Measurements from ENCODE around the gene PHYH. TPM values are rescaled to one million over a fixed set of nuclear protein-coding genes. Genes with fewer than 3 reads are reported as not detected.

PHYH gene
- total RNA-seq, 1 donor from 2014 or later = 8.3 TPM

DNA sequence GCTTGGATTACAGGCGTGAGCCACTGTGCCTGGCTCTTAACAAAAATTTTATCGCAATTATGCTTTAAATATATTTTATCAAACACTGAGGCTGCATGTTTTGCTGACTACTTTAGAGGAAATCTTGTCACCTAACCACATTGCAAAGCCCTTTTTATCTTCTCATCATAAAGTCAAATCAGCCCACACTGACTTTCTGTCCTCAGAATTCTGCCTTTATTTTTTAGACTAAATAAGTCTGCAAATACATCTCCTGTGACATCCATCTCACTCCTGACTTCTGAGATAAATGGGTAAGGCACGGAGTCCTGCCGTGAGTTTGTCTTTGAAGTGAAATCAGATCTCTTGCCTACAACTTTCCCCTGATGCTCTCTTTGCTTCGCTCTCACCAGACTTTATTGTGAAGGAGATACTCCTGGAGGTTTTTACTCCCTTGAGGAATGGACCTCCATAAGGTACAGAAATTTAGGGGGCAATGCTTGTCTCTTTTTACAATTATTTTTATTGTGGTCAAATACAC, 42.2 kb downstream of the PHYH start:
- DNase-seq (ENCODE audit: low read depth) = no peak
- no peak overlapping the region for H3K9ac ChIP-seq (ENCODE audit: low read length)
- no peak overlapping the region for H3K27ac ChIP-seq (ENCODE audit: low read depth, low read length)
- H3K4me1 Mint-ChIP-seq (ENCODE audit: low read depth, unreplicated experiment) = no peaks in the 10 kb centered on the region
- H3K36me3 ChIP-seq (ENCODE audit: insufficient read depth, low read length) = no peaks in the 10 kb centered on the region
- no peak overlapping the region for H3K27ac Mint-ChIP-seq (ENCODE audit: unreplicated experiment)
- H3K9me3 ChIP-seq (ENCODE audit: insufficient read depth, low read depth, low read length) = no peaks in the 10 kb centered on the region
- H3K9me3 Mint-ChIP-seq (ENCODE audit: unreplicated experiment) = peaks cover 10% of the 10 kb centered on the region
- peaks cover 7% of the 10 kb centered on the region for H3K27me3 ChIP-seq (ENCODE audit: insufficient read depth, low read length)
- no peak overlapping the region for H3K4me2 ChIP-seq (ENCODE audit: low read length)
- H3K79me2 ChIP-seq (ENCODE audit: insufficient read depth, low read length) = no peaks in the 10 kb centered on the region
- H2AFZ ChIP-seq (ENCODE audit: low read depth, low read length) = no peak overlapping the region
- H4K20me1 ChIP-seq (ENCODE audit: insufficient read depth, low read length) = no peaks in the 10 kb centered on the region
- H3K36me3 Mint-ChIP-seq (ENCODE audit: low read depth, unreplicated experiment) = no peaks in the 10 kb centered on the region
- no peak overlapping the region for H3K4me3 ChIP-seq (ENCODE audit: insufficient read depth, low read depth, low read length)
- H3K4me3 Mint-ChIP-seq (ENCODE audit: unreplicated experiment) = no peak overlapping the region
- no peak for FAIRE-seq
- TF ChIP-seq EZH2 (IDR thresholded peaks at IDR 0.05; ENCODE audit: insufficient read depth, low read length) (no peak), CTCF (IDR thresholded peaks at IDR 0.05; ENCODE audit: insufficient read depth, low read depth, low read length) (no peak)
- no peaks in the 10 kb centered on the region for H3K4me1 ChIP-seq (ENCODE audit: insufficient read depth, low read length)
- peaks cover 3% of the 10 kb centered on the region for H3K27me3 Mint-ChIP-seq (ENCODE audit: low read depth, unreplicated experiment)

GRCh38 chr10:13256627-13257026, 43.2 kb downstream of the PHYH start:
- peaks cover 7% of the 10 kb centered on the region for H3K27me3 ChIP-seq (ENCODE audit: insufficient read depth, low read length)
- H3K36me3 ChIP-seq (ENCODE audit: insufficient read depth, low read length) = no peaks in the 10 kb centered on the region
- no peak for TF ChIP-seq EZH2 (IDR thresholded peaks at IDR 0.05; ENCODE audit: insufficient read depth, low read length)
- TF ChIP-seq CTCF (IDR thresholded peaks at IDR 0.05; ENCODE audit: insufficient read depth, low read depth, low read length) = no peak
- no peaks in the 10 kb centered on the region for H3K4me1 ChIP-seq (ENCODE audit: insufficient read depth, low read length)
- no peak overlapping the region for H3K4me3 ChIP-seq (ENCODE audit: insufficient read depth, low read depth, low read length)
- FAIRE-seq (no peak), DNase-seq (ENCODE audit: low read depth) (no peak)
- no peak overlapping the region for H2AFZ ChIP-seq (ENCODE audit: low read depth, low read length)
- H3K27ac ChIP-seq (ENCODE audit: low read depth, low read length) = no peak overlapping the region
- Mint-ChIP-seq H3K27me3 (ENCODE audit: low read depth, unreplicated experiment) (no peaks in the 10 kb centered on the region), H3K4me1 (ENCODE audit: low read depth, unreplicated experiment) (no peaks in the 10 kb centered on the region), H3K4me3 (ENCODE audit: unreplicated experiment) (no peak overlapping the region), H3K27ac (ENCODE audit: unreplicated experiment) (no peak overlapping the region), H3K9me3 (ENCODE audit: unreplicated experiment) (peaks cover 10% of the 10 kb centered on the region), H3K36me3 (ENCODE audit: low read depth, unreplicated experiment) (no peaks in the 10 kb centered on the region)
- no peak overlapping the region for H3K4me2 ChIP-seq (ENCODE audit: low read length)
- H3K9ac ChIP-seq (ENCODE audit: low read length) = no peak overlapping the region
- no peaks in the 10 kb centered on the region for H4K20me1 ChIP-seq (ENCODE audit: insufficient read depth, low read length)
- no peaks in the 10 kb centered on the region for H3K79me2 ChIP-seq (ENCODE audit: insufficient read depth, low read length)
- H3K9me3 ChIP-seq (ENCODE audit: insufficient read depth, low read depth, low read length) = no peaks in the 10 kb centered on the region

GRCh38 chr10:13253726-13254125, 46.1 kb downstream of the PHYH start:
- H3K9me3 Mint-ChIP-seq (ENCODE audit: unreplicated experiment) = peaks cover 3% of the 10 kb centered on the region
- Histone ChIP-seq H2AFZ (ENCODE audit: low read depth, low read length) (no peak overlapping the region), H3K36me3 (ENCODE audit: insufficient read depth, low read length) (no peaks in the 10 kb centered on the region), H3K9me3 (ENCODE audit: insufficient read depth, low read depth, low read length) (no peaks in the 10 kb centered on the region), H3K4me3 (ENCODE audit: insufficient read depth, low read depth, low read length) (no peak overlapping the region), H3K4me1 (ENCODE audit: insufficient read depth, low read length) (no peaks in the 10 kb centered on the region), H4K20me1 (ENCODE audit: insufficient read depth, low read length) (no peaks in the 10 kb centered on the region), H3K27ac (ENCODE audit: low read depth, low read length) (no peak overlapping the region), H3K79me2 (ENCODE audit: insufficient read depth, low read length) (no peaks in the 10 kb centered on the region), H3K9ac (ENCODE audit: low read length) (no peak overlapping the region), H3K4me2 (ENCODE audit: low read length) (no peak overlapping the region), H3K27me3 (ENCODE audit: insufficient read depth, low read length) (peaks cover 7% of the 10 kb centered on the region)
- no peak for DNase-seq (ENCODE audit: low read depth)
- FAIRE-seq = no peak
- no peak overlapping the region for H3K27ac Mint-ChIP-seq (ENCODE audit: unreplicated experiment)
- H3K36me3 Mint-ChIP-seq (ENCODE audit: low read depth, unreplicated experiment) = no peaks in the 10 kb centered on the region
- no peak for TF ChIP-seq EZH2 (IDR thresholded peaks at IDR 0.05; ENCODE audit: insufficient read depth, low read length)
- no peak for TF ChIP-seq CTCF (IDR thresholded peaks at IDR 0.05; ENCODE audit: insufficient read depth, low read depth, low read length)
- no peaks in the 10 kb centered on the region for H3K4me1 Mint-ChIP-seq (ENCODE audit: low read depth, unreplicated experiment)
- H3K27me3 Mint-ChIP-seq (ENCODE audit: low read depth, unreplicated experiment) = no peaks in the 10 kb centered on the region
- H3K4me3 Mint-ChIP-seq (ENCODE audit: unreplicated experiment) = no peak overlapping the region

Measured in astrocyte (in vitro differentiated cells and primary cell).